NT2/D1 (cell line): ENCODE data around the gene ACTR3.

Experiments
- YY1 ChIP-seq: IDR thresholded peaks from 2 replicates; pipeline ENCODE4 v1.6.1; 2011; ENCODE audit not compliant: insufficient read length, insufficient read depth
- ZNF274 ChIP-seq: IDR thresholded peaks from 2 replicates; pipeline ENCODE4 v1.6.1; 2011; ENCODE audit warnings: mild to moderate bottlenecking, low read depth, low read length

DNA sequence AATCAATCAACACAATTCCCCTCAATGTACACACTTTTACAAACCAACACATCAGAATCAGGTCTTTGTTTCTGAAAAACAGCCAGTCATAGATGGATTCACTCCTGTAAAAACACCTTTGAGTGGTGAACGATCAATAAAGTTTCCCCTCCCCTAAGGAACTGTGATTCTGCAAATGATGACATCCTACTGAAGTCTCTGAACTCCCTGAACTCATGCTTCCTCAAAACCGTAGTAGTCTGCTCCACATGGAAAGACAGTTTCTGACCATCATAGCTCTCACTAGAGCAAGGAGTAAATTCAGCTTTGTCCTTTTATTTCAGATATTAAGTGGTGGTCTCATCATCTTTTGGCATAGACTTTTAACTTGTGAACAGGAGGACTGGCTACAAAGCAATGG is 43.5 kb upstream of the ACTR3 start:
- TF ChIP-seq ZNF274 (no peak), YY1 (no peak)
